ENCODE measurements around the gene SREBF1. TPM values are rescaled to one million over a fixed set of nuclear protein-coding genes. Genes with fewer than 3 reads are reported as not detected.

SREBF1 gene
- total RNA-seq, 1 donor from 2014 or later, result 28.4 TPM

DNA sequence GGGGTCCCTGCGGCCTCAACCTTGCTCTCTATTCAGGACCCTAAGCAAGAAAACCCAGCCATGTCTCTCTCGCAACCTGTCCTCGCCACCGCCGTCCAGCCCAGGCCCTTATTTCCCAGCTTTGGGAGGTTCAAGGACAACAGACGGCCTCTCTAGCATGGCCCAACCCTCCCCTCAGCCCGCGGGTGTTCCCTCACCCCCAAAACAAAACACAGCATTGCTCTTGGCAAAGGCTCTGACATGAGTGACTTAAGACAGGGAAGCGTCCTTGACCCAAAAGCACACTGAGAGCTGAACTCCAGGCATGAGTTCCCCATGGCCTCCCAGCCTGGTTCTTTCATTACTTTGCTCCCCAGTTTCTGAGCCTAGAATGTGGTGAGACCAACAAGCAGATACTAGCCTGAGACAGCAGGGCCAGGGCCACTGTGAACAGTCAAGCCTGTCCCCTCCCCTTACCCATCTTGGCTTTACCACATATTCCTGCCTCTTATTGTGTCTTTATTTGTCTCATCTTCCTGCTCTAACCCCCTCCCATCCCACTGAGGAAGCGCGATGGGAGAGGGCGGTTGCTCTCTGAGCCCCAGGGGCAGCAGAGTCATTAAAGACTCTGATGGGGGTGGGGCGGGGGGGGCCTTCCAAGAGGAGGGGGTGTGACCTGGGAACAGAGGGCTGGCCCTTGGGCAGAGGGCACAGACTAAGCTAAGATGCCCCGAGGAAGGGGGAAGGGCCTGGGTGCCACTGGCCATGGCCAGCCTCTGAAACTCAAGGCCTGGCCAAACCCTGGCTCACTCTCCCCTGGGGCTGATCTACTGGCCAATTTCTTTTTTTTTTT, 11.8 kb downstream of the SREBF1 start:
- DNase-seq (ENCODE audit: low read depth in 2 of 2), result no peak

DNA sequence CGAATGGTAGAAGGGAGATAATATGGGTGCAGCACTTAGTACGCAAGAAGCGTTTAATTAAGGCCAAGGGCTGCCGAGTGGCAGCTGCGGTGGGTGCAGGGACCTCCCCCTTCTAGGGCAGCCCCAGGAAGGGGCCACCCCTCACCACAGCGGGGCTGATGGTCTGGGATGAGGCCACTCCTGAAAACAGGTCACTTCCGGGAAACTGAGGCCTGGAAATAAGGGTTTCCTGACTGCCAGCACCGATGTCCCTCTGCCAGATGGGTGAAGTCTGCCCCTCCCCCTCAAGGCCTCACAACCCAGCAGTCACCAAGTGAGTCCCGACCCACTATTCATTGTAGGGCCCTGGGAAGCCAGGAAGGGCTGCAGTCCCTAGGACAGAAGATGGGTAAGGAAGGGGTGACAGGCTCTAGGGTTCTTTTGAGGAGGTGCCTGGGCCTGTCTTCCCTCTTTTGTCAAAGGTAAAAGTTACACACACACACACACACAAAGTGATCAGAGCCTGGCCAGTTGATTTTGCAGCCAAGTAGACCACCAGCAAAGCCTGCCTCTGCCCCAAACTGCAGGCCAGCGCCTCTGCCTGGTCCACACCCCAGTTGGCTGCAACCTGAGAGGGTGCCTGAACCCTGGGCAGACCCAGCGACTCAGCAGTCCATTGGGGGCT, 12.5 kb downstream of the SREBF1 start:
- no peak for DNase-seq (ENCODE audit: low read depth in 2 of 2)

DNA sequence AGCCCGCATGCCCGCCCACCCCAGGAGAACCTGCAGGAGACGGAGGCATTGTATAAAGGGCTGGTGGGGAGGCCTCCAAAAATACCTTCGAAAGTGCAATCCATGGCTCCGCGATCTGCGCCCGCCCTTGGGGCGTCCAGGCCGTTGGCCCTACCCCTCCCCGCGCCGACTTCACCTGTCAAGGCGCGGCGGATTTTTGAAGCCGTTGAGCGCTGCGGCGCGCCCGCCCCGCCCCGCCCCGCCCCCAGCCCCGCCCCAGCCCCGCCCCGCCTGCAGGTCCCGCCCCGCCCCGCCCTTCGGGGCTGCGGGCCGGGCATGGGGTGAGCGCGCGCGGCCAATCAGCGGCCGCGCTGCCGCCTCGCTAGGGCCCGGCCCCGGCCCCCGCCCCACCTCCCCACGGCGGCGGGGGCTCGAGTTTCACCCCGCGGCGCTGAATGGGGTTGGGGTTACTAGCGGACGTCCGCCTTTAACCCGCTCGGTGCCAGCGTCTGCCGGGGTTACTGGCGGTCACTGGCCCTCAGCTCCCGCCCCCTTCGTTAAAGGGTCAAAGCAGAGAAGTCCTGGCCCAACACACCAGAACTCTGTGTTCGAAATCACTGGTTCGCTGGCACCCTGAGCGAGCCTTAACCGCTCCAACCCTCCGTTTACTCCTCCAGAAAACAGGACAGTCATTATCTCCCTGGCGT, 13.2 kb downstream of the SREBF1 start:
- peak; percentile 68 to 76 for DNase-seq (ENCODE audit: low read depth in 2 of 2)

DNA sequence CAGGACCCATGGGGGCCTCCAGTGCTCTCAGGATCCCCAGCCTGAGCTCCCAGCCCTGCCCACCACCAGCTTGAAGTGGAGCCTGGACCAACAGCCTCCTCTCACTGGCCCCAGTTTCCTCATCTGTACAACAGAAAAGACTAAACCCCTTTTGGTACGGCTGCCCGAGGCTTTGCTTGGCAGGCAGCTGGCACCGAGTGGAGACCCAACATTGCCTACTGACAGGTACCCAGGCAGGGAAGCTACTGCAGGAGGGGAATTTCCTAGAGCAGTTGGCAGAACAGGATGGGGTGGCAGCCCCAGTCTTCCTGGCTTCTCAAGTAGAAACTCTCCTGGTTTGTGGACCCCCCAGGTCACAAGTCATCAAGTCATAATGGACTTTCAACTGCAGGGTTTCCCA, 14.2 kb downstream of the SREBF1 start:
- no peak for DNase-seq (ENCODE audit: low read depth in 2 of 2)

DNA sequence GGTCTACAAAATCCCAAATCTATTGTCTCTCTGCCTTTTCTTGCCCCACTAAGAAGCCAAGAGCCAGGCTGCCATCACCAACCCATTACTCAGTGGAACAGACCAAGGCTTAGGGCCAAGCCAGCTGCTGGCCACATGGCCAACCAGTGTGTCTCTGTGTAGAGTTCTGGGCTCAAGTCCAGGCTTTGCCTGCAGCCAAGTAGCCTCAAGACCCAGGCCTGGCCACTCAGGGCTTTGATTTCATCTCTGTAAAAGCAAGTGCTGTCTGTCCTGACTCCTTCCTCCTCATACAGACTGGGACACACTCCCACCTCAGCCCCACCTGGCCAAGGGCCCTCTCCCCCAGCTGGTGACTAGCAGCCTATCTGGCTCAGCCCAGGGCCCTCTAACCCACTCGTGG, 14.6 kb downstream of the SREBF1 start:
- DNase-seq (ENCODE audit: low read depth in 2 of 2), result peak in 1 of 2 donors; percentile 61

DNA sequence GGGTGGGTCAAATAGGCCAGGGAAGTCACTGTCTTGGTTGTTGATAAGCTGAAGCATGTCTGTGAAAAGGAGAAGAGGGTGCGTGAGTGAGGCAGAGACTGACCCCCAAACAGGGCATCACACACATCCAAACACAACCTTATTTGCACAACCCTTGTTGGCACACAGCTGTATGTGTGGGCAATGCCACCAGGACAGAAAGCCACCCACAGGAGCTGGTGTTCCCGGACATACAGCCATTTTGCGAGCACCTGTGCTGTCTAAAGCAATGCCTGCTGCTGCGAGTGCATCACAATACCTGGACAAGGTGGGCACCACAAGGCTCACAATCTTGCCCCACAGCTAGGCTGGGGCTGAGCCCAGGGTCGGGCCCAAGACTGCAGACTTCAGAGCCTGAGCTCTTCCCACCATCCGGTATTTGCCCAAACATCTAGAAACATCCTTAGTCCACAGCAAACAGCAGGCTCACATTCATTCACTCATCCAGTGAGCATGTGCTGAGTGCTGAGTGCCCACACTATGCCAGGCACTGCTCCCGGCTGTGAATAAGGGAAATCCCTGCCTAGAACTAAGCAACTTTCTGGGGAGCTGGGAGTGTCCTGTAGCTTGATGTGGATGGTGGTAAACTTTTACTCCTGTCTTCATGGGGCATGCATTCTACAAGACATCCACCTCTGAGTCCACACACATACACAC, 16.2 kb downstream of the SREBF1 start:
- no peak for DNase-seq (ENCODE audit: low read depth in 2 of 2)

DNA sequence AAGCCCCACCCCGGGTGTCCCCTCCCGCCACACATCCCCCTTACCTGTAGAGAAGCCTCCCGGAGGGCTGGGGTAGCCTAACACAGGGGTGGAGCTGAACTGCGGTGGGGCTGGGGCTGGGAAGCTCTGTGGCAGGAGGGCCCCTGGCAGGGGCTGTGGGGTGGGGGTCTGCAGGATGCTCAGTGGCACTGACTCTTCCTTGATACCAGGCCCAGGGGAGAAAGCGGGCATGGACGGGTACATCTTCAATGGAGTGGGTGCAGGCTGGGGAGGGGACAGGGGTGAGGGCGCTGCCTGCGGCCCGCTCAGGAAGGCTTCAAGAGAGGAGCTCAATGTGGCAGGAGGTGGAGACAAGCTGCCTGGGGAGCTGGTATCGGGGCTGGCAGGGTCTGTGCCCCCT, 16.7 kb downstream of the SREBF1 start:
- DNase-seq (ENCODE audit: low read depth in 2 of 2), result no peak

DNA sequence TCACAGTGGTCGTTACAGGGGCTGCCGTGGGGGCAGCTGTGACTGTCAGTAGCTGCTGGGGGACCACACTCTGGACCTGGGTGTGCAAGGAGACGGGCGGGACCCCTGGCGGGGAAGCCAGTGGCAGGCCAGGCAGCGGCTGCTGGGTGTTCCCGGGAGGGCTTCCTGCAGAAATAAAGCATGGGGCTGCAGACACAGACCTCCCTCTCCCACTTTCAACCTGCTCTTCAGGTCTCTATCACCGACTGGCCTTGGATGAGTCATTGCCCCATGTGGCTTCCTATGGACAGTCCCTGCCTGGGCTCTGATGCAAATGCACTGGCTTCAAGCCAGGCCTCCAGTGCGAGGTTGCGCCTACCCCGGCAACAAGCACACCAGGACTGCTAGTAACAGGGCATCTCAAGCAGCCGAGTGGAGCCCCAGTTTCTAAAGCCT, 17.2 kb downstream of the SREBF1 start:
- DNase-seq (ENCODE audit: low read depth in 2 of 2), result peak; percentile 95 to 97

DNA sequence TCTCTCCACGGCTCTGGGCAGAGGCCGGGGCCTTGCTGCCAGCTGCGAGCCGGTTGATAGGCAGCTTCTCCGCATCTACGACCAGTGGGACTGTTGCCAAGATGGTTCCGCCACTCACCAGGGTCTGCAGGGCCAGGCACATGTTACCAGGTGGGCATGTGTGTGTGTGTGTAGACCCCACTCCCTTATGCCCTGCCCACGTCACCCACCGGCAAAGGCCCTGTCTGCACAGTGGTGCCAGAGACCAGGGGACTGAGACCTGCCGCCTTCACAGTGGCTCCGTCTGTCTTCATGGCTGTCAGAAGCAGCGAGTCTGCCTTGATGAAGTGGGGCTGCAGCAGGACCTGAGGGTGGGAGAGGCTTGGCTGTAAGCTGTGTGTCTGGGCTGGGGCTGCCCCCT, 17.7 kb downstream of the SREBF1 start:
- DNase-seq (ENCODE audit: low read depth in 2 of 2), result no peak

DNA sequence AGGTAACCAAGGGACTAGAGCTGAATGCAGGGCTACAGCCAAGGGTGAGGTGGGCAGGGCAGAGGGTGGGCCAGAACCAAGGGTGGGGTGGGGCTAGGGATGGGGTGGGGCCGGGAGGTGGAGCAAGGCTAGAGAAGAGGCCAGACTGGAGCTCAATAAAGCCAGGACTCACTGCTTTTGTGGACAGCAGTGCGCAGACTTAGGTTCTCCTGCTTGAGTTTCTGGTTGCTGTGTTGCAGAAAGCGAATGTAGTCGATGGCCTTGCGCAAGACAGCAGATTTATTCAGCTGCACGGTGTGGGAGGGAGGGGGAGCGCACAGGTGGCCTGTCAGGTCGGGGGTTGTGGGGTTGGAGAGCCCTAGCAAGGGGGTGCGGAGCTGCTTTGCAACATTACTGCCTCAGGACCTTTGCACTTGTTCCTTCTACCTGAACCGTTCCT, 18.7 kb downstream of the SREBF1 start:
- DNase-seq (ENCODE audit: low read depth in 2 of 2), result no peak

DNA sequence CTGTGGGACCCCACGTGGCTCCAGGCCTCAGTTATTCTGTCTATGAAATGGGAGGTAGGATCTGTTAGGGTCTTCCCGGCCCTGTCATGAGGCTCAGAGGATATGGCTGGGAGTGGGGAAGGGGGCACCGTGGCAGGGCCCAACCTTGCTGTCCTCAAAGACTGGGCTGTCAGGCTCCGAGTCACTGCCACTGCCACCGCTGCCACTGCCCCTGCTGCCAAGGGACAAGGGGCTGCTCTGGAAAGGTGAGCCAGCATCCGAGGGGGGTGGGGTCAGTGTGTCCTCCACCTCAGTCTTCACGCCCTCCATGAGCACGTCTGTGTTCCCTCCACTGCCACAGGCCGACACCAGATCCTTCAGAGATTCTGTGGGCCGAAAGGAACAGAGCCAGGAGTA, 19.2 kb downstream of the SREBF1 start:
- no peak for DNase-seq (ENCODE audit: low read depth in 2 of 2)

DNA sequence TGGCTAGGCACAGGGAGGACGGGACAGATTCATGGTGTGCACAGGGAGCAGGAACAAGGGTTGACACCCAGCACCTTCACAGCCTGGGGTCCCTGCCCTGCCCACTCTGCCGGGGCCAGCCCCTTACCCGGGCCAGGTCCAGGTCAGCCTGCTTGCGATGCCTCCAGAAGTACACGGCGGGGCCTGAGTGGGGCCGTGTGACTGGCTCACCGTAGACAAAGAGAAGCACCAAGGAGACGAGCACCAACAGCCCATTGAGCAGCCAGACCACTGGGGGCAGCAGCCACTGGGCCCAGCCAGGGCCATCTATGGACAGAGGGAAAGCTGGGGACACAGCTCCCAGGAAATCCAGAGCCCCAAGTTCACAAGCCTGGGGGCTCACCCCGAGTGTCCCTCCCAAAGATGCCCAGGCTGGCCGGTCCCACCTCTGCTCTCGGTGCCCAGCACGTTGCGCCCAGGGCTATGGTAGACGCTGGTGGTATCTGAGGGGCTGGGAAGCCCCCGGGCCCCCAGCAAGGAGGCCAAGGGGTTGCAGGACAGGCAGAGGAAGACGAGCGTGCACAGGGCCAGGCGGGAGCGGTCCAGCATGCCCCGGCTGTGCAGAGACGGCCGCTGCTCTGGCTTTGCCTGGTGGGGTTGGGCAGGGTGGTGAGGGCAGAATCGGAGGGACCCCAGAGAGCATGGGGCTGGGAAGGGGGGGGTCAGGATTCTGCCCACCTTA, 19.8 kb downstream of the SREBF1 start:
- DNase-seq (ENCODE audit: low read depth in 2 of 2), result no peak

DNA sequence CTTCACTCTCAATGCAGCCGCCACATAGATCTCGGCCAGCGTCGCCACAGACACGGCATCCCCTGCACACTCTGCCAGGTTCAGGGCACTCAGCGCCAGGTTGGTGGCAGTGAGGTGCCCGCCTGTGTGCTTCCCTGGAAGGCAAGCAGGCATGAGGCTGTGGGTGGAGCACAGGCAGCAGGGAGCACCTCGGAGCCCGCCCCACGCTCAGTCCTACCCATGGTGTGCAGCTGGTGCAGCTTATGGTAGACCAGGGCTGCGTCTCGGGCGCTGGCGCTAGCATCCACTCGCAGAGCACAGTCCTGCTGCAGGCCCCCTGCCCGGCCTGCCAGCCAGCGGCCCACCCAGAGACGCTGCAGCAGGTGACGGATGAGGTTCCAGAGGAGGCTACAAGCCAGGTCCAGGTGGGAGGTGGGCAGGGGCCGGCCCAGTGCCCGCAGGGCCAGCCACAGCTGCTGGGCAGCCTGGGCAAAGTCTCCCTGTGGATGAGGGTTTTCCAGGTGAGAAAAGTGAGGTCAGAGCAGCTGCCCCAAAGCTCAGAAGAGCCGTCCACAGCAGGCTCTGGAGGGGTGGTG, 20.5 kb downstream of the SREBF1 start:
- DNase-seq (ENCODE audit: low read depth in 2 of 2), result no peak

DNA sequence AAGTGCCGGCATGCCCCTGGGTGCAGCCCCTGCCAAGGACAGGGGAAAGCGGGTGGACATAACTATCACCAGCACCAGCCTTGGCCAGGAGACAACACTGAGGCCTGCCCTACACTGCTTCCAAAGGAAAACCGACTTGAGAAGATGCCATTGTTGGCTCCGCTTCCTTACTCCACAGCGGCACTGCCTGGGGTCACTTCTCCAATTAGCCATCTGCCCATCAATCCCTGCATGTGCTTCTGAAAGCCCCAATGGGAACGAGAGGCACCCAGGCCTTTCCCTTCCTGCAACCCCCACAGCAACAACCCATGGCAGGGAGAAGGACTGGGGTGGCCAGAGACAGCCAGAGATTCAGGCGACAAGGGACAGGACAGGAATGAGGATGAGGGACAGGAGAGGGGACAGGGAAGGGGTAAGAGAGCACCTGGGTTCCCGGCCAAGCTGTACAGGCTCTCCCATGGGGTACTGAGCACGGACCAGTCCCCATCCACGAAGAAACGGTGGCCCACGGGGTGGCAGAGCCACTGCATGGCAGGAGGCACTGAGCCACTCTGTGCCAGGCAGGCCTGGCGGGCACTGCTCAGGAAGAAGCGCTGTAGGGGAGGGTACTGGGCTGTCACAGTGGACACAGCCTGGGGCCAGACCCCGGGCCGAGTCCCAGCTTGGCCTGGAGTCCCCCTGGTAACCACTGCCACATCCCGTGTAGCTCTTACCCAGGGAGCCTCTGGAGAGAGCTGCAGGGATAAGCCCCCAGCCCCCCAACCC, 21.2 kb downstream of the SREBF1 start:
- DNase-seq (ENCODE audit: low read depth in 2 of 2), result no peak

DNA sequence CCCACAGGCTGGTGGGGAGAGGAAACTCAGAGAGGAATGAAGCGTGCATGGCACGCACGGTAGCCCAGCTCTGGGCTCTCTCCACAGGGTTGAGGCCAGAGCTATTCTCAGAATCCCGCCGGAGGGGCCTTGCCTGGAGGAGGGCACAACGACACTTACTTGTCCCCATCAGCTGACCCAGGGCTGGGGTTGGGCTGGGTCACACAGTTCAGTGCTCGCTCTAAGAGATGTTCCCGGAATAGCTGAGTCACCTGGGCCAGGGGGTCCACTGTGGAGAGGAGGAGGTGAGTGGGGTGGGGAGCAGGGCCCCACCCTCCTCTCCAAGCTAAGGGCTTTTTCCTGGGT, 21.8 kb downstream of the SREBF1 start:
- DNase-seq (ENCODE audit: low read depth in 2 of 2), result no peak

DNA sequence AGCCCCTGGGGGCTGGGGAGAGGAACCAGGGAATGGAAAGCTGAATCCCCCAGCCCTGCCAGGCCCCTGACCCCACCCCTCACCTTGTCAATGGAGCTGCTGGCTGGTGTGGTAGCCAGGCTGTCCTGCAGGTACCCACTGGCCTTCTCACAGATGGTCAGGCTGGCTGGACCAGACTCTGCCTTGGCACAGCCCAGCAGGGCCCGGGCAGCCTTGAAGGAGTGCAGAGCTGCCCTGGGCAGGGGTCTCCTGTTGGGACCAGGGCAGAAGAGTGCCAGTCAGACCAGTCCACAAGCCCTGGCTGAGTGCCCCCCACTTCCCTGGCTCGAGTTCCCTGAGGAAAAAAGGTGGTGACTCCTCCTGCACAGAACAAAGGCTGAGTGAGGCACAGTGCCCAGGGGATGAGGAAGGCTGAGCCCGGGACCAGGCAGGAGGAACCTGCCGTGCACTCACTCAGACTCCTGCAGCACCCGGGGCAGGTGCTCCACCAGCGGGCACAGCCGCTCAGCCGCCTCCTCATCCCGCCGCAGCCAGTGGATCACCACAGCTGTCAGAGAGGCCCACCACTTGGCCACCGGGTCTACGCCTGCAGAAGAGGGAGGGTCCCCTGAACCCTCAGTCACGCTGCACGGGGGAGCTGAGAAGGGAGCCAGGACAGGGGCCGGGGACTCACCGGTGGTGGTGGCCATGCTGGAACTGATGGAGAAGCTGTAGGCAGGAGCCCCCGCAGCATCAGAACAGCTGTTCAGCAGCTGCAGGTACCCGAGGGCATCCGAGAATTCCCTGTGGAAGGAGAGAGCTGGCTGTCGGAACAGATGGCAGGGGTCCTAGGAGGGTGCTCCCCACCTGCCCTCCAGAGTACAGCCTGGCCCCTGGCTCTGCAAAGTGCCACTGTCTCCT, 22.4 kb downstream of the SREBF1 start:
- no peak for DNase-seq (ENCODE audit: low read depth in 2 of 2)

DNA sequence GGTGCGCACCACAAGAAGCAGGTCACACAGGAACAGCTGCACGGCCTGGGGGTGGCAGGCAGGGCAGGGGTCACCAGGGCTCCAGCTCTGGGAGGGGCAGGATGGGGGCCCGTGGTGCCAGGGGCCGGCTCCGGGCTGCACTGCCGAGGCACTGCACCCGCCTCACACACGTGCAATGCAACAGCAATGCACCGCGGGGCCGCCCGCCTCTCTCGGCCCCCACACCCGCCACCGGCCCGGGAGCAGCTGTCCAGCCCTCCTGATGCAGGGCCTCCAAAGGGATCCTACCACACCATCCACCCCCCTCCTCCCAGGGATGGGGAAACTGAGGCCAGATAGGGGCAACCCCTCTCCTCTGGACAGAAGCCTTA, 23.1 kb downstream of the SREBF1 start:
- no peak for DNase-seq (ENCODE audit: low read depth in 2 of 2)

DNA sequence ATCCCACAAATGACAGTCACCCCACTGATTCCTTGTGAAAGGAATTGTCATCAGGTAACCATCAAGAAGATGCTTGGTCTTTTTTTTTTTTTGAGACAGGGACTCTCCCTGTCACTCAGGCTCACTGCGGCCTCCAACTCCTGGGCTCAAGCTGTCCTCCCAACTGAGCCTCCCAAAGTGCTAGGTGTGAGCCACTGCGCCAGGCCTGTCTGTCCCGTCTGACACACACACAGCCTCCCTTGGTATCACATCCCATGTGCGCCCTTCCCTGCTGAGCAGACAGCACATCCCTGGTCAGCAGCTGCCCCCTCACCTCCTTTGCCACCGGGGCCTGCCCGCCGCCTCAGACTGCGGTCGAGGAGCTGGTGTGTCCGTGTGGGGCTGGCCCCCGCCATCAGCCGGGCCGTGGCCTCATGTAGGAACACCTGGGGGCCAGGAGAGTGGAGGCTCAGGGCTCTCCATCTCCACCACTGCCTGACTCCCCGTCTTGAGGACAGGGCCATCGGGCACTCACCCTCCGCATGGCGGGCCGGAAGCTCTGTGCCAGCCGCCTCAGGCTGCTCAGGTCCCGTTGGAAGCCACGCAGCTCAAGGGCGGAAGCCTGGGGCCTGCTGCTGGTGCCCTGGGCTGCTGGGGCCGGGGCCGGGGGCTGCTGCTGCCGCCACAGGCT, 23.6 kb downstream of the SREBF1 start:
- no peak for DNase-seq (ENCODE audit: low read depth in 2 of 2)

Data from lung microvascular endothelial cell (primary cell).